PC-9 (cell line): ENCODE results near the gene CA12. TPM values are rescaled to one million over a fixed set of nuclear protein-coding genes. Genes with fewer than 3 reads are reported as not detected.

ENCODE experiments used
- BruUV-seq: library from RNA; stranded (reverse); fragments of 400-500 nt; replicated peaks from 2 replicates; lab custom pipeline; 2021; lab: Mats Ljungman, UMichigan
- CTCF ChIA-PET: fragments of 300-600 bp; sonication (Branson Sonifier 250); formaldehyde crosslinking; loops from one replicate; lab custom pipeline; 2022; ENCODE audit warnings: antibody characterized with exemption; lab: Charles Lee
- POLR2A ChIA-PET: fragments of 300-600 bp; sonication (Branson Sonifier 250); formaldehyde crosslinking; loops from one replicate; lab custom pipeline; 2022; ENCODE audit warnings: antibody characterized with exemption; ENCODE audit not compliant: unreplicated experiment; lab: Charles Lee
- DNase-seq, 2 experiments: peaks; one replicate each; pipeline versions ENCODE4 v3.0.0 to v3.0.0-alpha.2; 2015 to 2022; ENCODE audit warnings: mixed read lengths in 1 of 2
- H2AFZ ChIP-seq: fragments of 200-600 bp; sonication (generic); 2 replicates; pipeline ENCODE4 v1.8.1; 2017; ENCODE audit warnings: antibody characterized with exemption
- H3F3A ChIP-seq: fragments of 200-600 bp; sonication (generic); 2 replicates; pipeline ENCODE4 v1.8.1; 2017; ENCODE audit warnings: antibody characterized with exemption, mild to moderate bottlenecking, low read depth; ENCODE audit not compliant: insufficient read depth
- H3K27ac ChIP-seq: fragments of 200-600 bp; sonication (generic); 2 replicates; pipeline ENCODE4 v1.6.1; 2016; ENCODE audit warnings: mixed run types
- H3K27me3 ChIP-seq: fragments of 200-600 bp; sonication (generic); 2 replicates; pipeline ENCODE4 v1.6.1; 2016; ENCODE audit warnings: low read depth, mixed run types; ENCODE audit not compliant: insufficient read depth
- H3K36me3 ChIP-seq: fragments of 200-600 bp; sonication (generic); 2 replicates; pipeline ENCODE4 v1.6.1; 2016; ENCODE audit warnings: low read depth, mixed run types
- H3K4me1 ChIP-seq: fragments of 200-600 bp; sonication (generic); replicated peaks from 2 replicates; pipeline ENCODE4 v1.6.1; 2016; ENCODE audit warnings: mixed run types; ENCODE audit not compliant: insufficient read depth
- H3K4me2 ChIP-seq: fragments of 200-600 bp; sonication (generic); 2 replicates; pipeline ENCODE4 v1.6.1; 2017; ENCODE audit warnings: mixed run types
- H3K4me3 ChIP-seq: fragments of 200-600 bp; sonication (generic); 2 replicates; pipeline ENCODE4 v1.6.1; 2016; ENCODE audit warnings: mixed run types
- H3K79me2 ChIP-seq: fragments of 200-600 bp; sonication (generic); 2 replicates; pipeline ENCODE4 v1.6.1; 2017; ENCODE audit warnings: low read depth, mixed run types
- H3K9me2 ChIP-seq: fragments of 200-600 bp; sonication (generic); 2 replicates; pipeline ENCODE4 v1.8.1; 2017; ENCODE audit warnings: mild to moderate bottlenecking; ENCODE audit not compliant: insufficient read depth
- H3K9me3 ChIP-seq: fragments of 200-600 bp; sonication (generic); 2 replicates; pipeline ENCODE4 v1.8.1; 2016; ENCODE audit warnings: low read depth; ENCODE audit not compliant: insufficient read depth
- H4K20me1 ChIP-seq: fragments of 200-600 bp; sonication (generic); 2 replicates; pipeline ENCODE4 v1.8.1; 2017; ENCODE audit not compliant: insufficient read depth
- EZH2 ChIP-seq: fragments of 200-600 bp; sonication (generic); IDR thresholded peaks from 2 replicates; pipeline ENCODE4 v1.8.0; 2017; ENCODE audit warnings: antibody characterized with exemption, low read depth
- intact Hi-C: fragments of 100-400 bp; cut with micrococcal nuclease; formaldehyde crosslinking; loops from one replicate; pipeline ENCODE4 v1.10.0; 2022; ENCODE audit not compliant: unreplicated experiment
- total RNA-seq: library from RNA; stranded (reverse); gene quantifications from 2 replicates; pipeline ENCODE4 v1.2.3, GENCODE V29; 2021
- TF ChIP-seq, protein P1 (sequence below): fragments of 200-600 bp; sonication (generic); conservative IDR thresholded peaks from 2 replicates; pipeline ENCODE4 v1.6.1; 2017; ENCODE audit warnings: mixed run types, antibody characterized with exemption, mild to moderate bottlenecking, moderate library complexity

Gene CA12
- total RNA-seq, 1 experiment from 2014 or later, result 4.6 TPM

DNA sequence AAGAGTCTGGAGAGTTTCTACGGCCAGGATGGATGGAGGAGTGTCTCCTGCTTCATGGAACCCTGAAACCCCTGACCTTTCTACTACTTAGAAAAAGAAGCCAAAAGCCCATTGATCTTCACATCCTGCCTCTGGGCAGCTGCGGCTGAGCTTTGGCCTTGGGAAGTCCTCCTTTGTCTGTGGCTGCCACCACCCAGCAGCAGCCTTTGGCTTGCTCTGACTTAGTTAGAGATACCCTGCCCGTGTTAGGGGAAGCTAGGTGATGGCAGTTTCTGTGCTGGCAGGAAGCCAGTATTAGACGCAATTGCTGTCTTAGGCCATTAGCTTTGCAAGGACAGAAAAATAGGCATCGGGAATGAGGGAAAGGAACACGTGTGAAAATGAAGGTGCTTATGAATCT is 85.5 kb downstream of the CA12 start:
- BruUV-seq, result no TSS peak
- H3K4me1 ChIP-seq, result no peaks in the 10 kb centered on the region
- no peak overlapping the region for H3K4me2 ChIP-seq
- H3K9me3 ChIP-seq, result no peaks in the 10 kb centered on the region
- H3K9me2 ChIP-seq, result no peaks in the 10 kb centered on the region
- no peaks in the 10 kb centered on the region for H3F3A ChIP-seq
- intact Hi-C loops, result no loop called here
- no peaks in the 10 kb centered on the region for H4K20me1 ChIP-seq
- no peaks in the 10 kb centered on the region for H3K79me2 ChIP-seq
- H2AFZ ChIP-seq, result no peak overlapping the region
- no peaks in the 10 kb centered on the region for H3K27me3 ChIP-seq
- POLR2A ChIA-PET, result no interaction called here
- H3K27ac ChIP-seq, result no peak overlapping the region
- no peak for DNase-seq
- H3K4me3 ChIP-seq, result no peak overlapping the region
- no peak for TF ChIP-seq EZH2
- TF ChIP-seq, protein P1, sequence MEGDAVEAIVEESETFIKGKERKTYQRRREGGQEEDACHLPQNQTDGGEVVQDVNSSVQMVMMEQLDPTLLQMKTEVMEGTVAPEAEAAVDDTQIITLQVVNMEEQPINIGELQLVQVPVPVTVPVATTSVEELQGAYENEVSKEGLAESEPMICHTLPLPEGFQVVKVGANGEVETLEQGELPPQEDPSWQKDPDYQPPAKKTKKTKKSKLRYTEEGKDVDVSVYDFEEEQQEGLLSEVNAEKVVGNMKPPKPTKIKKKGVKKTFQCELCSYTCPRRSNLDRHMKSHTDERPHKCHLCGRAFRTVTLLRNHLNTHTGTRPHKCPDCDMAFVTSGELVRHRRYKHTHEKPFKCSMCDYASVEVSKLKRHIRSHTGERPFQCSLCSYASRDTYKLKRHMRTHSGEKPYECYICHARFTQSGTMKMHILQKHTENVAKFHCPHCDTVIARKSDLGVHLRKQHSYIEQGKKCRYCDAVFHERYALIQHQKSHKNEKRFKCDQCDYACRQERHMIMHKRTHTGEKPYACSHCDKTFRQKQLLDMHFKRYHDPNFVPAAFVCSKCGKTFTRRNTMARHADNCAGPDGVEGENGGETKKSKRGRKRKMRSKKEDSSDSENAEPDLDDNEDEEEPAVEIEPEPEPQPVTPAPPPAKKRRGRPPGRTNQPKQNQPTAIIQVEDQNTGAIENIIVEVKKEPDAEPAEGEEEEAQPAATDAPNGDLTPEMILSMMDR, result no peak
- CTCF ChIA-PET, result no interaction called here
- no peaks in the 10 kb centered on the region for H3K36me3 ChIP-seq

DNA sequence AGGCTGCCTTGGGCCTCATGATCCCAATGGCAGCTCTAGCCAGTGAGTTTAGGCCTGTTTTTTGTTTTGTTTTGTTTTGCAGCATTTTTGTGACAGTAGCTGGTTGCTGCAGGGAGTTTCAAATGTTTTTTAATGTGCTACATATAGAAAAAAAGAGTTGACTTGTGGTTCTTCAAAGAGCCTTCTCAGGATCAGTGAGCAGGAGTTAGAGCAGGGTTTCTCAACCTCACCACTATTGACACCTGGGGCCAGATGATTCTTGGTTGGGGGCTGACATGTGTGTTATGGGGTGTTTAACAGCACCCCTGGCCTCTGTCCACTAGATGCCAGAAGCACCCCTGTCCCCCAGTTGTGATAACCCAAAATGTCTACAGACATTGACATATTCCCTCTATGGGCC is 86.3 kb downstream of the CA12 start:
- Histone ChIP-seq H3K9me3 (no peaks in the 10 kb centered on the region), H3K4me2 (no peak overlapping the region), H4K20me1 (no peaks in the 10 kb centered on the region), H3K79me2 (no peaks in the 10 kb centered on the region), H3K27me3 (no peaks in the 10 kb centered on the region), H3K4me1 (no peaks in the 10 kb centered on the region), H3K27ac (no peak overlapping the region), H2AFZ (no peak overlapping the region), H3K36me3 (no peaks in the 10 kb centered on the region), H3F3A (no peaks in the 10 kb centered on the region), H3K4me3 (no peak overlapping the region), H3K9me2 (no peaks in the 10 kb centered on the region)
- POLR2A ChIA-PET, result interaction anchor here (0.6 kb wide), 1 partner anchor 304 kb away, joined by 5 read pairs; no protein-coding TSS in a partner anchor
- no peak for DNase-seq
- CTCF ChIA-PET, result no interaction called here
- intact Hi-C loops, result no loop called here
- TF ChIP-seq, protein P1, result no peak
- no peak for TF ChIP-seq EZH2
- no TSS peak for BruUV-seq

DNA sequence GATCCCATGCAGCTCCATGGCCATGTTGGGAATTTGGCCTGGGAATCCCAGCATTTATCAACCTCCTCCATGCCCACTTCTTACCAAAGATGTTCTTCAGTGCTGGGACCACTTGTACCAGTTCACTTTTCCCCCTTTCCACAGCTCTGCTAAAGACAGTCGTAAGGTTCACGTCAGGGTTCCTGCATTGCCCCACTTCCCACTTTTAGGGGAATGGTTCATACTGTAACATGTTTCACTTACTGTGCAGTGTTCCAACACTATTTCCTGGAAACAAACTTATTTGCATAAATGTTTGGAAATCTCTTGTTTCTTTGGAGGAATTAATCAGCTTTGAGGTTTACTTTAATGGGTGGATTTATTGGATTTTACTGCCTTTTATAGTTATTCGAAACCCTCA is 87.3 kb downstream of the CA12 start:
- Histone ChIP-seq H3K4me3 (no peak overlapping the region), H3K9me2 (no peaks in the 10 kb centered on the region), H3K4me2 (no peak overlapping the region), H4K20me1 (no peaks in the 10 kb centered on the region), H3K27me3 (no peaks in the 10 kb centered on the region), H3K36me3 (no peaks in the 10 kb centered on the region), H3K27ac (no peak overlapping the region), H3K4me1 (no peaks in the 10 kb centered on the region), H3K9me3 (no peaks in the 10 kb centered on the region), H3F3A (no peaks in the 10 kb centered on the region), H3K79me2 (no peaks in the 10 kb centered on the region), H2AFZ (no peak overlapping the region)
- ChIA-PET POLR2A (no interaction called here), CTCF (no interaction called here)
- no TSS peak for BruUV-seq
- intact Hi-C loops, result no loop called here
- no peak for DNase-seq
- TF ChIP-seq EZH2, result no peak

DNA sequence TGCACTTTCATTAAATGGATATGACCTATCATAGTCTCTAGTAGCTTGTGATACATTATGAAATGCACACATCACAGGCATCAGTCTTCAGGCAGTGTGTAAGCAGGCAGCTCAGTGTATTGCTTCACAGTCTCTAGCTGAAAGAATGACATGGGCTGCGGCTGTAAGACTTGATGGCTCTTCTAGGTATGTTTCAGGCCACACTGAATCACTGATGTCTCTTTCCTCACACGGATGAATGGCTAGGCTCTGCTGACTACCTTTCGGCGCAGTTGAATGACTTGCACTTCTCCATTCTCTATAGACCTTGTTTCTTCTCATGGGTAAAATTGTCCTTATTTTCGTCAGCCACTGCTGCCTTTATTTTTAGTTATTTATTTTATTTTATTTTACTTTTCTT is 88.9 kb downstream of the CA12 start:
- ChIA-PET CTCF (interaction anchor here (0.7 to 2.3 kb wide), 2 partner anchors 110 to 217 kb away, joined by 3 to 8 read pairs; no protein-coding TSS in a partner anchor), POLR2A (no interaction called here)
- BruUV-seq, result no TSS peak
- no peak overlapping the region for H3K4me3 ChIP-seq
- no peaks in the 10 kb centered on the region for H3K9me2 ChIP-seq
- H3K27ac ChIP-seq, result no peak overlapping the region
- no peaks in the 10 kb centered on the region for H3K36me3 ChIP-seq
- no peak overlapping the region for H2AFZ ChIP-seq
- H3K4me1 ChIP-seq, result no peaks in the 10 kb centered on the region
- intact Hi-C loops, result no loop called here
- DNase-seq, result no peak
- H4K20me1 ChIP-seq, result no peaks in the 10 kb centered on the region
- TF ChIP-seq EZH2, result no peak
- TF ChIP-seq, protein P1, result no peak
- no peaks in the 10 kb centered on the region for H3F3A ChIP-seq
- no peak overlapping the region for H3K4me2 ChIP-seq
- no peaks in the 10 kb centered on the region for H3K79me2 ChIP-seq
- no peaks in the 10 kb centered on the region for H3K9me3 ChIP-seq
- no peaks in the 10 kb centered on the region for H3K27me3 ChIP-seq
